Stimulated activated CD4-positive, alpha-beta T cell treated with anti-CD3 and anti-CD28 coated beads, Interleukin-1b, Interleukin-23, amount 100 ng/mL, for 1 hour (primary cell): ENCODE measurements around the gene RHOXF1.
"Not testable (repeated sequence)": the region's sequence is repeated elsewhere in the genome, so short reads cannot be mapped to it uniquely, and the experiment has no call there.

Experiments
- DNase-seq, 2 donors: peaks; one replicate each; pipeline ENCODE4 v3.0.0-alpha.2; 2020; ENCODE audit warnings: low read depth in 2 of 2

RHOXF1 gene, protein sequence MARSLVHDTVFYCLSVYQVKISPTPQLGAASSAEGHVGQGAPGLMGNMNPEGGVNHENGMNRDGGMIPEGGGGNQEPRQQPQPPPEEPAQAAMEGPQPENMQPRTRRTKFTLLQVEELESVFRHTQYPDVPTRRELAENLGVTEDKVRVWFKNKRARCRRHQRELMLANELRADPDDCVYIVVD

DNA sequence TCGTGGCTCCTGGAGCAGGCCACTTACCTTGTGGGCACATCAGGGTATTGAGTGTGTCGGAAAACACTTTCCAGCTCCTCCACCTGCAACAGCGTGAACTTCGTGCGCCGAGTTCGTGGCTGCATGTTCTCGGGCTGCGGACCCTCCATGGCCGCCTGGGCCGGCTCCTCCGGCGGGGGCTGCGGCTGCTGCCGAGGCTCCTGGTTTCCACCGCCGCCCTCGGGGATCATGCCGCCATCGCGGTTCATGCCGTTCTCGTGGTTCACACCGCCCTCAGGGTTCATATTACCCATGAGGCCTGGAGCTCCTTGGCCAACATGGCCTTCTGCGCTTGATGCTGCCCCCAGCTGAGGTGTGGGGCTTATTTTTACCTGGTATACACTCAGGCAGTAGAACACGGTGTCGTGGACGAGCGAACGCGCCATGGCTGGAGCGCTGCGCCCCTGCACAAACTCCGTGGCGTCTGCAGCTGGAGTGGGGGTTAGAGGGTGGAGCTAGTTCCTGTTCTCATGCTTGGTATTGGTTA is at the start of gene RHOXF1:
Gene RHOXF1, minus strand, starts transcription at position 476 of the 526 bp plus-strand sequence. Its CDS starts 51 bp downstream, at position 425.
- no peak for DNase-seq

DNA sequence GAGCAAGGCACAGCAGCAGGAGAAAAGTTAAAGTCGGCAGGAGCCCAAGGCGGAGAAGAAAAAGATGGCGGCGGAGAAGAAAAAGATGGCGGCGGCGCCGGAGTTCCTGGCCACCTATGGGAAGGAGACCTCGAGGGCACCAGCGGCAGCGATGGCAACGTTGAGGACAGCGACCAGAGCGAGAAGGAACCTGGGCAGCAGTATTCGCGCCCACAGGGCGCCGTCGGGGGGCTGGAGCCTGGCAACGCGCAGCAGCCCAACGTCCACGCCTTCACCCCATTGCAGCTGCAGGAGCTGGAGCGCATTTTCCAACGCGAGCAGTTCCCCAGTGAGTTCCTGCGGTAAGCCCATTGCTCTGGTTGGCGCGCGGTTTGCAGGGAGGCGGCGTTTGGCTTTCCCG is 43.4 kb upstream of the RHOXF1 start:
- DNase-seq = not testable (repeated sequence)

DNA sequence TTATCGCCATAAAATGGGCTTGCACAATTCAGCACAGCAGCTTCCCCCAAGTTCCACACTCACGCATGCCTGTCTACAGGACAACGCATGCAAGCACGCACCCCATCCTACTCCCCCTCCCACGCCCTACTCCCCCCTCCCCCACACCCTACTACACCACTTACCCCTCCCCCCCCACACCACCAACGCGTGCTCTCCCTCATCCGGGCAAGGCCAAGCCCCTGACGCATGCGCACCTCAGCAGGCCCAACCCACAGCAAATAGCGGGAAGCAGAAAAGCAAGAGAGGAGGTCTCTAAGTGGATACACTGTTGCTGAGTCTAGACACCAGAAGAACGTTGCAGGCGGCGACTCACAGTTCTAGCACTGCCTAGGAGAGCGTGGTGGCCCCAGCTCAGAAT is 42.6 kb upstream of the RHOXF1 start, which contains the start of gene RHOXF2:
Gene RHOXF2, plus strand, starts transcription at position 301 of the 400 bp plus-strand sequence. CDS start 138 bp downstream, outside the sequence.
- DNase-seq = not testable (repeated sequence)

DNA sequence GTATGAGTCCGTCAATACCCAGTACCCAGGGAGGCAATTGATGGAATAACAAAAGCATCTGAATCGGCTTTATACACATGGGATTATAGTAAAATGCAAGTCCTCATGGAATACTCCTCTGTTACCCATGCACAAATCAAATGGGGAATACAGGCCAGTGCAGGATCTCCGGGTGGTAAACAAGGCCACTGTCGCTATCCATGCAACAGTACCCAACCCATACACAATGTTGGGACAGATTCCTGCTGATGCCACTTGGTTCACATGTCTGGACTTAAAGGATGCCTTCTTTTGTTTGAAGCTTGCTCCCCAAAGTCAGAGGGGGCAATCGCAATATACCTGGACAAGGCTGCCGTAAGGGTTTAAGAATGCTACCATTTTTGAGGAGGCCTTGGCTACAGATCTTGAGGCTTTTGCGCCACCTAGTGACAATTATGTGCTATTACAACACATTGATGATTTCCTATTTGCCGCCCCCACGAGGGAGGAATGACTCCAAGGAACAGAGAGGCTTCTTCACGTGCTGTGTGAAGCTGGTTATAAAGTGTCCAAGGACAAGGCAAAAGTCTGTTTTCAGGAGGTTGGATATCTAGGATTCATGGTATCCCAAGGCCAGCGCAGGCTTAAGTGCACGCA is 34.5 kb upstream of the RHOXF1 start:
- DNase-seq = not testable (repeated sequence)

DNA sequence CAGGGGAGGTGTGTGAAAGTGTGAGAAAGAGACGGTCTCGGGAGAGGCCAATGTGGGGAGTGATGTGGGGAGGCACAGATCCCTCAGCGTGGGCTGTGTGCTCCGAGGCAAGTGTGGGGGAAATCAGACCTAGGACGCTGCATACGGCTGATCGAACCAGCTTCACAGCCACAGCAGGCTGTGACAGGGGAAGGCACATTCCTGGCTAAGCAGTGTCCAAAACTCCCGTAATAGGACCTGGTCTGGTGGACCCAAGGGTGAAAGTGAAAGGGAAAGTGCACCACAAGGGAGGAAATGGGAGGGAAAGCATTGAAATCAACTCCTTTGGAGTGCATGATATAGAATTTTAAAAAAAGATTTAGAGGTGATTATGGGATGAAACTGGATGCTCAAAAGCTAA is 31.8 kb upstream of the RHOXF1 start:
- no peak for DNase-seq

DNA sequence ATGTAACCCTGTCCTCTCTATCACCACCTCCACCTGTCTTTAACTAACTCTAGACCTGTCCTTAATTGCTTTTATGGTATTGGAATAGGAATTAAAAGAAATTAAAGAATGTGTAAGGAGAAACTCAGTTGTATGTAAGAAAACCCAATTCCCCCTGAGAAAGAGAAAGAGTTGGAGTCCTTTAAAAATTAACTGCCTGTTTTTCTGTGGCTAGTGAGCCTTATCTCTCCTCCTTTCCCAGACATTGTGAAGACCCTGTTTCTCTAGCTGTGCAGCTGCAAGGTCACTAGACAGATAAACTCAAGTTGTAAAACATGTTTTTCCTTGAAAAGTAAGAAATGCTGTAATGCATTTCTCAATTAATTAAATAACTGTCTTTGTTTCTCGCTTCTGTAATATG is 30.6 kb upstream of the RHOXF1 start:
- DNase-seq = not testable (repeated sequence)

DNA sequence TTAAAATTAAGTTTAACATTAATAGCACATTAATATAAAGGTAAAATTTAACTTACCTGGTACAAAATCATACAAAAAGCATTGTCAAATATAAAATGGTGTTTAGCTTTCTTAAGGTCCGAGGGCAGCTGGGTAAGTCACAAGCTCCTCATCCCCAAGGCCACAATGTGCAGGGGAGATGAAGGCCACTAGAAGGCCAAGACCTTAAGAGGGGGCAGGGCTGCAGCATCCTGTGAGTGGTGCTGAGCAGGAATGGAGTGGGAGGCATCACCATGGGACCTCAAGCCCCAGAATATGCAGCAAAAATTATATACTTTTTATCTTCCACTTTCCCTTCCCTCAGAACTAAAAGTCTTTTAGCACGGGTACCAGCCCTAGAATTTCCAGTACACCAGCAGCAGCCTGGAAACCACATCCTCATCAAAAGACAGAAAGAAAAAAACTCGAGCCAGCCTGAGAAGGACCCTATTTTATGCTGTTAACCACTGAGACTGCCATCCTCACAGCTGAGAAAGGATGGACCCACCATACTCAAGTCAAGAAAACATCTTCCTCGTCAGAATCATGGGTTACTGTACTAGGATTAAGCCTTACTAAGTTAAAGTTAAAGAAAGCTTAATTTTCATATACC is 29.7 kb upstream of the RHOXF1 start:
- DNase-seq = no peak

DNA sequence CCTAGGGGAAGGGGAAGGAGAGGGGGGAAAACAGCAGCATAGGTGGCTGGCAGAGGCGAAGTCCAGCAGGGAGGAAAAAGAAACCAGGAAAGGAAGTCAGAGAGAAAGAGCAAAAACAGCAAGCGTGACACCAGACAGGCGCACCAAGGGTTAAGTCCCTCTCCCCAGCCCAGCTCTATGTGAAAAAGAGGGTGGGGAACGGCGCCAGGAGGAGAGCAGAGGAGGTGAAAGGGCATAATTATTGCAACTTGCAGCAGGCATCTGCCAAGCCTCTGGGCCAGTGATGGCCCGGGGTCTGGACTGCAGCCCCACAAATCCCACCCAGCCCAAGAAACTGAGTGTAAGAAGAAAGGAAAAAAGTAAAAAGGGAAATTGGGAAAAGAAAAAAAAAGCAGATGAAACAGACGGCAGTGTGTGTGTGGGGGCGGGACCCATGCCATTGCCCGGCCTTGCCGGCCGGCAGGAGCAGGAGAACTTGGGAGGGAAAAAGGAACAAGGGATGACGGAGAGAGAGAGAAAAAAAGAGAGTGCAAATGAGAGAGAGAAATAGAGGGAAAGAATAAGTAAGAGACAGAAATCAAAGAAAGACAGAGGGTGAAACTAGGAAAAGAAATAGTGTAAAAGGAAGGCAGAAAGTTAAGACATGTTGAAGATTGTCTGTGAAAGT is 28.6 kb upstream of the RHOXF1 start:
- no peak for DNase-seq

DNA sequence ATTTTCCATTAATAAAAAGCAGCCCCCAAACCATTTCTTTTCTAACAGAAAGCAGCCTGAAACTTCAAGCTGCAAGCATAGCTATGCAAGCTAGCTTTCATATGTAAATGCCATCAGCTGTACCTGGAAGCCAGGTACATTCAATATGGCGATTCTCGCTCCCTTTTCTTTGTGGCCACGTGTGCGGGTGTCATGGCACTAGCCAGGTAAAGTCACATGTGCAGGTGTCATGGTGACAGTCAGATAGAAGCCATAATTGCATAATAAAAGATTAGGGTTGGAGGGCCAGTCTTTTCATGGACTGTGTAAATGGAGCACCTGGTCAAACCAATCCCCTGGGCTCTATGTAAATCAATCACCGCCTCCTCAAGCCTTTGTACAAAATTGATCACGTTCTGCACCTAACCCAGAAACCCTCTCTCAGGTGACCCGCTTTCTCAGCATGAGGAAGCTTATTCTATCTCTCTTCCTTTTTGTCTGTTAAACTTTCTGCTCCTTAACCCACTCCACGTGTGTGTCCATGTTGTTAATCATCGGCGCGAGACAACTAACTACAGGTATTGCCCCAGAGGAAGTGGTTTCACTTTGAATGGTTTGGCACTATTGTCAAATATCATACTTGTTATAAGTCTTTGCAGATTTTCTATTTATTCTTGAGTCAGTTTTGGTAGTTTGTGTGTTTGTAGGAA is 24.7 kb upstream of the RHOXF1 start:
- no peak for DNase-seq

DNA sequence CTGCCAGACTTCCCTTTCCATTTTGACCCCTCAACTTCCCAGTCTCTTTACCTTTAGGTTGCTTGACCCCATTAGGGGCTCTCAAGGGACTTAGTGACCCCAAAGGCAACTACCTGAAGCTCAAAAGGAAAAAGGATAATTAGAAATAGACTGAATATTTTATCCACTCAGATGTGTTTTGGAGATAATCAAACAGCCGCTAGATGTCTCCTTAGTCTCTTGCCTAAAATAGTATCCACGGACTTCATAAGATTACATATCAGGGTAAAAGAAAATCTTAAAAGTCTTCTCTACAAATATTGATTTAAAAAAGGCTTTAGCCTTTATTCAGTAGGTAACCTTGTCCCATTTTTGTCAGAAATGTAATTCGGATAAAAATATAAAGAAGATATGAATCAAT is 21.7 kb upstream of the RHOXF1 start:
- DNase-seq = no peak

DNA sequence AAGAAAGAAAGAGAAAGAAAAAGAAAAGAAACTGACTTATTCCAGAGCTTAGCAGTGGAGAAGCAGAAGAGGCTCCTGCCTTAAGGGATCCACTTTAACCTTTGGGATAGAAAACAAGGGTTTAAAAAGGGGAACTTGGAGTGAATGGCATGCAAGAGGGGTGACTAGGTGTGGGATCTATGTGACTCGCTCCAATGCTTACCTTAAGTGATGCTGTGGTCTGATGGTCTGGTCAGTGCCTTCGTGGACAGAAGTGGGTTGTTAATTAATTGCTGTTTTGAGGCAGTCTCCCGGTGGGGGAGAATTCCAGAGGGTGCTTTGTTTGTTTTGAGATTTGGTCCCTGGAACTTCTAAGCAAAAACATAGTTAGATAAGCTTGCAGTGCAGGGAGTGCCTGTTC is 21.1 kb upstream of the RHOXF1 start:
- DNase-seq = no peak

DNA sequence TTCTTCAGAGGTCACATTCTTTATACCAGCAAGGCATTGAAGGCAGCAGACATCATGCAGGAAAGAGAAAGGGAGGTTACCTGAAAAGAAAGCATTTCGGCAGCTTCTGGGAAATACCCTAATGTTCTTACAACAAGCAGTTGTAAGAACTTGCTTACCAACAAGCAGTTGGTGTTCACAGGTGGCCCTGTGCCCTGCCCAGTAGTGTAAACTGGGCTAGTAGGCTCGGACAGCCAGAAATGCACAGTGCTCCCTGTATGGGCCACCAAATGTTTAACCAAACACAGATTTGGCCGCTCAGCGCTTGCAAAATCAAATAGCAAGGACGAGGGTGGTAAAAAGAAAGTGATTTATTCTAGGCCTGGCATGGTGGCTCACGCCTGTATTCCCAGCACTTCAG is 20.4 kb upstream of the RHOXF1 start:
- no peak for DNase-seq

DNA sequence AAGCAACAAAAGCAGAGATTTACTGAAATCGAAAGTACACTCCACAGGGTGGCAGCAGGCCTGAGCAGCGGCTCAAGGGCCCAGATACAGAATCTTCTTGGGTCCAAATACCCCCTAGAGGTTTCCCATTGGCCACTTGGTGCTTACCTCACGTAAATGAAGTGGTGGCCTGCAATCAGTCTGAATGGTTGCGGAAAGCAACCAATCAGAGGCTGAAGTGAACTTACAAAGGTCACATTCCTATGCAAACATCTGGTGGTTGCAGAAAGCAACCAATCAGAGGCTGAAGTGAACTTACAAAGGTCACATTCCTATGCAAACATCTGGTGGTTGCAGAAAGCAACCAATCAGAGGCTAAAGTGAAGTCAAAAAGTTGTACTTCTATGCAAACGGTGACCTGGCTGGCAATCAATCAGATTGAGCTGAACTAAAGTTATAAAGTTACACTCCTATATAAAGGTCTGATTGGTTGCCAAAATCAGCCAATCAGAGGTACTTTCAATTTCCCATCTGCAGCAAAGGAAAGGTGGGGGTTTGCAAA is 12.7 kb upstream of the RHOXF1 start:
- DNase-seq = not testable (repeated sequence)

DNA sequence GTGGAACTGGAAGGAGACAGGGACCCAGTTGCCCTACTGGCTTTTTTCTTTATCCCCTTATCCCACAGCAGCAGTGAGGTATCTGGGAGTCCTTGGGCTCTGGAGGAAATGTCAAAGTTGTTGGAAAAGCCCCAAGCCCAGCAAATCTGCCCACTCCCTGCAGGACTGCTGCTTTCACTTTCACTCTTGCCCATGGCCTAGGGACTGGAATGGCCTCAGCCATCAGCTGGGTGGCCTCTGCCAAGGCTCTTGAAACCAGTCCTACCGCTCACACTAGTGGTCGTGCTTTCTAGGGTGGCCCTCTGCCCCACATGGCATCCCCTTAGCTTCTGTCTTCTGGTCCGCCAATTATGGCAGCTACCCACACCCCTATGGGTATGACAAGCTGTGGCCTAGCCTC is 9.7 kb upstream of the RHOXF1 start:
- DNase-seq = no peak

DNA sequence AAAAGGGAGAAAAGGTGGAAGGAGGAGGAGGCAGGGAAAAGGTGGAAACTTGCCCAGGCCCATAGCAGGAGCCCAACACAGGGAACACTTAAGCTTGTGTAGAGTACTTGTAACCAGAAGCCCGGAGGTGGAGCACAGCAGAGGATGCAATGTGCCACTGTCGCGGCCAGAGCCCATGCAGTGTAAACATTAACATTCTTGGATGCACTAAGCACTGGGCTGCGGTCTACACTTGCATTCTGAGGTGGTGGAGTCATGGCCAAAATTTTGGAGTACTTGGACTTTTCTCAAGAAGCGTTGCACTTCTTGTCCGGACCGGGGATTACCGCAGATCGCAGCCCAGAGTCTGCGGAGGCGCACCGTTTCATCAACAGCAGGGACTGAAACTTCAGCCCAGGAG is 4.5 kb upstream of the RHOXF1 start:
- DNase-seq = no peak

DNA sequence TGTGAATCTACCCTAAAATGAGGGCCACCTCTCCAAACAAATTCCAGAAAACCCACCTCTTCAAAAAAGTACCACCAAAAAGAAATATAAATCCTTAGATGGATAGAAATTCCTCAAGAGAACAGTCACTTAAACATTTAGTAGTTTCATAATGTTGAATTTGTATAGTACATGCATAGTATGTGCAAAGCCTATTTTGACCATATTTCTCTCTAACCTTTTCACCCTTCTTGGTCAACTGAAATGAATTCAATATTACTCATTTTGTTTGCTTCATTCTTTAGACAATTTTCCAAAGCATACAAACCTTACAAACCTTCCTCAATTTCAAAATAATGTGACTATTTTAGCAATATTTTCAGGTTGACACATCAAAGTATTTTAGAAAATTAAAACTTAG is 4.1 kb downstream of the RHOXF1 start:
- no peak for DNase-seq

DNA sequence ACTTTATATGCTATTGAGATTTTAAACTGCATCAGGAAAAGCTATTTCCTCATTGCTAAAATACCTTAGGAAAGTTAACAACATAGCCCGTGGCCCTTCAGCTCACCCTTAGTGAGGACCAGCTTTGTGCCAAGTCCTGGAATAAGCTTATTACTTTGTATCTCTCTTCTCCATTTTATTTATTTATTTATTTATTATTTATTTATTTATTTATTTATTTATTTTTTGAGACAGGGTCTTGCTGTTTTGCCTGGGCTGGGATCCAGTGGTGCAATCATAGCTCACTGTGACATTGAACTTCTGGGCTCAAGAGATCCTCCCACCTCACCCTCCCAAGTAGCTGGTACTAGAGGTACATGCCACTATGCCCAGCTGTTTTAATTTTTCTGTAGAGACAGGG is 6.3 kb downstream of the RHOXF1 start:
- no peak for DNase-seq

DNA sequence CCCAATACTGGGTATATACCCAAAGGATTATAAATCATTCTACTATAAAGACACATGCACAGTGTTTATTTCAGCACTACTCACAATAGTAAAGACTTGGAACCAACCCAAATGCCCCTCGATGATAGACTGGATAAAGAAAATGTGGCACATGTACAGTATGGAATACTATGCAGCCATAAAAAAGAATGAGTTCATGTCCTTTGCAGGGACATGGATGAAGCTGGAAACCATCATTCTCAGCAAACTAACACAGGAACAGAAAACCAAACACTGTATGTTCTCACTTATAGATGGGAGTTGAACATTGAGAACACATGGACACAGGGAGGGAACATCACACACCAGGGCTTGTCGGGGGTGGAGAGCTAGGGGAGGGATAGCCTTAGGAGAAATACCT is 11.0 kb downstream of the RHOXF1 start:
- DNase-seq = not testable (repeated sequence)

DNA sequence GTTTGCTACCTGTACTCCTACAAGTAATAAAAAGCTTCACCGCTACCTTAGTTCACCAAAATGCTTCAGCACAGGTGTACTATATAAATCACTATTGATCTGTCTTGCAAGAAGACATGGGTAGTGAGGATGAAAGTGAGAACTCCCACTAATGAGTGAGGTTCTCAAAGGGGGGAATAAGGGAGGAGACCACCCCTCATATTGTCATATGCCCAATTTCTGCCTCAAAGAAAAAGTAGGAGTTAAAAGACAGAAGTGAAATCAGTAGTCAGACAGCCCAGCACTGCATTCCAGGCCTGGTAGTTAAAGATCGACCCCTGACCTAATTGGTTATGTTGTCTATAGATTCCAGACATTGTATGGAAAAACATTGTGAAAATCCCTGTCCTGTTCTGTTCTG is 14.7 kb downstream of the RHOXF1 start:
- not testable (repeated sequence) for DNase-seq

DNA sequence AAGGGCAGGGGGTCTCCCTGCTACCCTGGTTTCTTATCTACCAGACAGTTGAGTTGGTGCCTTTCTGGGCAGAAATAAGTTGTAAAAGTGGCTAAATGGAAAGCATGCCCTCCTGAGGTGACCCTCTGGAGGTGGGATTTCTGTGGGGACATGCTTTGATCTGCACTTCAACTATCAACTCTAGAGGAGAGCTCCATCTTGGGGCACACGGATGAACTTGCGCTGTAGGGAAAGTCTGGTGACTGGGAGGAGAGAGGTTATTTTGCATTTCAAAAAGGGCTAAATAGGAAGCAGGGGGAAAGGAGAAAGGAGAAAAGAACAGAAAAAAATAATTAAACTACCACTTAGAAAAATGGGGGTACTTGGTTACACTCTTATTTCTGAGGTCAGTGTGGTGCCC is 25.5 kb downstream of the RHOXF1 start:
- no peak for DNase-seq

DNA sequence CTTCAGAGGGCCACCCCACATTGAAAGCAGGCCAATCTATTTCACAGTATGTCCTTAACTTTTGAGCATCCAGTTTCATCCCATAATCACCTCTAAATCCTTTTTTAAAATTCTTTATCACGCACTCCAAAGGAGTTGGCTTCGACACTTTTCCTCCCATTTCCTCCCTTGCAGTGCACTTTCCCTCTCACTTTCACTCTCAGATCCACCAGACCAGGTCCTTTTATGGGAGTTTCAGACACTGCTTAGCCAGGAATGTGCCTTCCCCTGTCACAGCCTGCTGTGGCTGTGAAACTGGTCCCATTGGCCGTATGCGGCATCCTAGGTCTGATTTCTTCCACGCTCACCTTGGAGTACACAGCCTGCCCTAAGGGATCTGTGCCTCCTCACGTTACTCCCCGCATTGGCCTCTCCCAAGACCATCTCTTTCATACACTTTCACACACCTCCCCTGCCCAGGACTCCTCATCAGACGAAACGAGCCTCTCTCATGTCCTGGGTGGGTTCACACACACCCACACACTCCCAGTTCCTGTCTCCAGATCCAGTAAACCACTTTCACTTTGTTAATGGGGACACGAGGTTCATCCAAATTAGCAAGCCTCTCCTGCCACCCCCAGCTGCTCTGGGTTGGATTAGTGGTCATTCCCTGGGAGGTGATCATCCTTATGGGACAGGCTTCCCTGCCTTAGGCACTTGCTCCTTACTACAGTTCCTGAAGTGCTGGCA is 28.3 kb downstream of the RHOXF1 start:
- DNase-seq = no peak
